Heart right ventricle (tissue), 16 donors: Measurements from ENCODE around the gene PLRG1. TPM values are rescaled to one million over a fixed set of nuclear protein-coding genes. Genes with fewer than 3 reads are reported as not detected.

Experiments used
- ATAC-seq, 8 donors: fragments of 200-7000 bp; cut with Tn5 transposase; one replicate each; pipeline ENCODE4 v1.9.1; 2020; ENCODE audit warnings: mild to moderate bottlenecking in 8 of 8, moderate library complexity in 8 of 8, moderate number of reproducible peaks in 1 of 8
- DNase-seq, 2 donors: peaks; one replicate each; pipeline ENCODE4 v3.0.0-alpha.2; 2020
- H3K27ac ChIP-seq, 10 donors: fragments of 200-600 bp; sonication (generic) in 2 of 10; one replicate each; pipeline versions ENCODE4 v1.5.0 to v1.8.0; 2020 to 2022; ENCODE audit warnings: mild to moderate bottlenecking in 3 of 10
- H3K27me3 ChIP-seq, 7 donors: fragments of 200-600 bp; one replicate each; pipeline ENCODE4 v1.8.0; 2021 to 2022; ENCODE audit warnings: mild to moderate bottlenecking in 2 of 7
- H3K36me3 ChIP-seq, 9 donors: fragments of 200-600 bp; sonication (generic) in 1 of 9; one replicate each; pipeline versions ENCODE4 v1.5.0 to v1.8.0; 2020 to 2022; ENCODE audit warnings: mild to moderate bottlenecking in 2 of 9
- H3K4me1 ChIP-seq, 9 donors: fragments of 200-600 bp; sonication (generic) in 1 of 9; one replicate each; pipeline versions ENCODE4 v1.5.0 to v1.8.0; 2020 to 2022; ENCODE audit warnings: mild to moderate bottlenecking in 4 of 9
- H3K4me3 ChIP-seq, 10 donors: fragments of 200-600 bp; sonication (generic) in 2 of 10; one replicate each; pipeline versions ENCODE4 v1.5.0 to v1.8.0; 2020 to 2022; ENCODE audit warnings: mild to moderate bottlenecking in 7 of 10, moderate library complexity in 2 of 10
- H3K9me3 ChIP-seq, 11 donors: fragments of 200-600 bp in 10 of 11; sonication (generic) in 2 of 11; one replicate each; pipeline versions ENCODE4 v1.5.0 to v1.8.0; 2013 to 2022; ENCODE audit warnings: mild to moderate bottlenecking in 2 of 11, control low read depth in 1 of 11, moderate library complexity in 1 of 11
- CTCF ChIP-seq, 9 donors: fragments of 200-600 bp; sonication (generic) in 2 of 9; IDR thresholded peaks; one replicate each; pipeline versions ENCODE4 v1.5.0 to v1.8.0; 2021 to 2022; ENCODE audit warnings: antibody characterized with exemption in 9 of 9, mild to moderate bottlenecking in 5 of 9, moderate library complexity in 1 of 9
- WGBS, 2 donors: extraction: QIAGEN DNeasy Blood & Tissue Kit; methylation state at CpG; one replicate each; pipeline ENCODE4 v1.1.7; 2013; ENCODE audit warnings: inconsistent platforms in 1 of 2; 5-methylcytosine and 5-hydroxymethylcytosine counted together
- intact Hi-C, 10 donors: fragments of 100-400 bp; cut with DNase I; formaldehyde crosslinking; loops; one replicate each; pipeline versions ENCODE4 v1.11.1 to v1.14.2; 2022
- polyA plus RNA-seq, 2 donors: library from polyadenylated mRNA; stranded (reverse); fragments of 200-250 nt; gene quantifications; one replicate each; pipeline ENCODE4 v1.2.3, GENCODE V29; 2013
- total RNA-seq, 10 donors: library from RNA; stranded (reverse); fragmentation: NEBNext Ultra II Directional in 3 of 10; extraction: Animal tissue kit (Norgen Biotek cat#: 25700) in 3 of 10; gene quantifications; one replicate each; pipeline versions ENCODE4 v1.2.1 to v1.2.4, GENCODE V29; 2021 to 2023
- donor health status: Arrhythmogenic right ventricular cardiomyopathy.
- donor health status: ischemic (EF 13 %, LVEDD 7.1; RV severe dilation, severe dysfunction).
- donor health status: healthy with polysubstance abuse.
- donor health status: DM: no; HTN: yes; CAD: no.
- donor health status: DM: no; HTN: no; CAD: no.
- donor health status: ischemic (EF 25% LVEDD 6.9; RV normal size, moderate dysfunction).
- donor health status: ischemic (EF 25% LVEDD 5.7; RV mildly dilated, moderate dysfunction).
- donor health status: healthy.
- donor health status: DM: yes; HTN: yes; CAD: no.
- donor health status: Ischemic cardiomyopathy.
- donor health status: ischemic (EF 35%, LVEDD 5.7; RV mildly dilated, moderate dysfunction).
- donor health status: nonischemic (EF 11% LVEDD 7.7; RV severe dilation, severe dysfunction).
- donor health status: DM: yes; HTN: yes; CAD: no.
- donor health status: PGD.
- donor health status: ischemic (EF 29% LVEDD 5.4; RV normal size, mild dysfunction).
- donor health status: nonischemic (EF 23%, LVEDD 6.1; RV moderate dilation, normal function).

The PLRG1 gene
- total and polyA plus RNA-seq, 12 donors, result 33.4 to 49.1 (median 41.4) TPM

GRCh38 chr4:154588198-154588597 lies 38.0 kb upstream of the PLRG1 start:
- H3K27ac ChIP-seq, result no peak overlapping the region
- ATAC-seq, result no peak
- 72 to 75% methylated on average over 2 of the region's 2 CpGs for WGBS, 2 donors
- H3K36me3 ChIP-seq, result no peaks in the 10 kb centered on the region
- DNase-seq, result no peak
- no peaks in the 10 kb centered on the region for H3K4me1 ChIP-seq
- no peak overlapping the region for H3K4me3 ChIP-seq
- H3K9me3 ChIP-seq, result no peaks in the 10 kb centered on the region
- intact Hi-C loops, result no loop called here
- TF ChIP-seq CTCF (IDR thresholded peaks at IDR 0.05), result no peak
- peaks cover 0 to 27% (median 5%) of the 10 kb centered on the region in 7 donors for H3K27me3 ChIP-seq

DNA sequence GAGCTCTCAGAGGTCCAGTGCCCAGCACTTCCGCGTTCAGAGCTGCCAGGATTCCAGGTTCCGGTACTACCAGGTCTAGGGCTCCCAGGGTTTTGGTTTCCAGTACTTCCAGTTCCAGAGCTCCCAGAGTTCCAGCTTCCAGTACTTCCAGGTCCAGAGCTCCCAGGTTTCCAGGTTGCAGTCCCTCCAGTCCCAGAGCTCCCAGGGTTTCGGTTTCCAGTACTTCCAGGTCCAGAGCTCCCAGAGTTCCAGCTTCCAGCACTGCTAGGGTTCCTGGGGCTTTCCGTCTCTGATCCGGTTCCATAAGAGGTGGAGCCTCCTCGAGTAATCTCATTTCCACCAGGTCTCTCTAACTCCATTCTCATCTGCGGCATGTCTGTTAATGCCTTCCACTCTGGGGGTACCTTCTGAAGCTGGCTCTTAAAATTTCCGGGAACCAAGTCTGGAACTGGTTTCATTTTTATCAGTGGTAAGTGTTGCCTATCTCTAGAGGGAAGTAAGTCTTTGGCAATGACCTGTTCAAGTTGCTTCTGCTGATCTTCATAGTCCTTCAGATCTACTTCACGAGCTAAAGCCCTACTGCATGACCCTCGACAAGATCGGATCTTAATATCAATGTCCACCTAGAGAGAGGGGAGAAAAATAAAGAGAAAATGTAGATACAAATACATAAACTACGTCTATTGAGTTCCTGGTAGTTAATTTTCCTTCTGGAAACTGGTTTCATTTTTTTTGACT lies 36.3 kb upstream of the PLRG1 start:
- TF ChIP-seq CTCF (IDR thresholded peaks at IDR 0.05), result no peak
- DNase-seq, result no peak

GRCh38 chr4:154585369-154586018 lies 35.3 kb upstream of the PLRG1 start:
- Histone ChIP-seq H3K27ac (no peak overlapping the region), H3K27me3 (peaks cover 0 to 18% (median 3%) of the 10 kb centered on the region in 7 donors), H3K36me3 (no peaks in the 10 kb centered on the region), H3K4me1 (no peaks in the 10 kb centered on the region), H3K9me3 (no peaks in the 10 kb centered on the region), H3K4me3 (no peak overlapping the region)
- intact Hi-C loops, result loop anchor here in 1 of 10 donors (2.0 kb wide), 1 partner anchor 15 kb away; no protein-coding TSS in a partner anchor
- DNase-seq, result no peak
- 80 to 86% methylated on average over 10 of the region's 10 CpGs for WGBS, 2 donors
- ATAC-seq, result no peak
- TF ChIP-seq CTCF (IDR thresholded peaks at IDR 0.05), result no peak

More for the DNA sequence above, 36.3 kb upstream of the PLRG1 start:
- Histone ChIP-seq H3K36me3 (no peaks in the 10 kb centered on the region), H3K9me3 (no peaks in the 10 kb centered on the region), H3K27me3 (peaks cover 0 to 27% (median 5%) of the 10 kb centered on the region in 7 donors), H3K27ac (no peak overlapping the region), H3K4me3 (no peak overlapping the region), H3K4me1 (no peaks in the 10 kb centered on the region)
- 85 to 87% methylated on average over 13 of the region's 13 CpGs for WGBS, 2 donors
- ATAC-seq, result no peak
- intact Hi-C loops, result loop anchor here in 1 of 10 donors (2.0 kb wide), 1 partner anchor 14 kb away; no protein-coding TSS in a partner anchor

DNA sequence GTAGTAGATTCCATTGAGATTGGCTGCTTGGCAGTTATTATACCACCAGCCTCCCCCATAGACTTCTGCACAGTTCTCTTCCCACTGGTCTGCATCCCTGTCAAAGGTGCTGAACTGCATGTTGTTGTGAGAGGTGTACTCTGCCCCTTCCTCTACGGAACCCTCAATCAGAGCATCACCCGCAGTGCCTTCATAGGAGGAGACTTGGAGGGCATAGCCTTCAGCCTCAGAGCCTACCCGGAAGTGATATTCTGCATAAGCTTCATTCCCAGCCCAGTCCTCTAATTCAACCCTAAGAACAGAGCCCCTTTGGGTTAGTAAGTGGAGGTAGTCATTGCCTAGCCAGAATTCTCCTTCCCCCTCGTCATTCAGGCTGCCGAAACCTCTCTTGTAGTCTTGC lies 34.1 kb upstream of the PLRG1 start:
- Histone ChIP-seq H3K36me3 (no peaks in the 10 kb centered on the region), H3K9me3 (no peaks in the 10 kb centered on the region), H3K27ac (no peak overlapping the region), H3K4me3 (no peak overlapping the region), H3K27me3 (peaks cover 0 to 19% (median 0%) of the 10 kb centered on the region in 7 donors), H3K4me1 (no peaks in the 10 kb centered on the region)
- ATAC-seq, result no peak
- intact Hi-C loops, result no loop called here
- no peak for DNase-seq
- WGBS, 2 donors, result 85 to 87% methylated on average over 5 of the region's 5 CpGs
- TF ChIP-seq CTCF (IDR thresholded peaks at IDR 0.05), result no peak
